GM18517 (cell line): Measurements from ENCODE around the gene ARID5B.
"Not testable (repeated sequence)": the region's sequence is repeated elsewhere in the genome, so short reads cannot be mapped to it uniquely, and the experiment has no call there.

Experiments used
- ATAC-seq: cut with Tn5 transposase; IDR thresholded peaks from one replicate; pipeline ENCODE4 v1.9.1; 2021; ENCODE audit warnings: mild to moderate bottlenecking, moderate library complexity; ENCODE audit not compliant: unreplicated experiment

Gene ARID5B

GRCh38 chr10:62027841-62028501 lies 126.5 kb downstream of the ARID5B start:
- no peak for ATAC-seq

DNA sequence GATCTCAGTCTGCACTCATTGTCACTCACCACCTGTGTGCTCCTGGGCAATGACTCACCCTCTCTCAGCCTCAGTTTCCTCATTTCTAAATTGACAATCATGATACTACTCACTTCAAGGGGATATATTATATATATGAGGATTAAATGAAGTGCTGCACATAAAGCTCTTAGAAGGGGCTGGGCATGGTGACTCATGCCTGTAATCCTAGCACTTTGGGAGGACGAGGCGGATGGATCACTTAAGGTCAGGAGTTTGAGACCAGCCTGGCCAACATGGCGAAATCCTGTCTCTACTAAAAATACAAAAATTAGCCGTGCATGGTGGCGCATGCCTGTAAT lies 127.0 kb downstream of the ARID5B start:
- not testable (repeated sequence) for ATAC-seq

- ATAC-seq: no peak
Measured at GRCh38 chr10:62029401-62029800, 127.9 kb downstream of the ARID5B start.

DNA sequence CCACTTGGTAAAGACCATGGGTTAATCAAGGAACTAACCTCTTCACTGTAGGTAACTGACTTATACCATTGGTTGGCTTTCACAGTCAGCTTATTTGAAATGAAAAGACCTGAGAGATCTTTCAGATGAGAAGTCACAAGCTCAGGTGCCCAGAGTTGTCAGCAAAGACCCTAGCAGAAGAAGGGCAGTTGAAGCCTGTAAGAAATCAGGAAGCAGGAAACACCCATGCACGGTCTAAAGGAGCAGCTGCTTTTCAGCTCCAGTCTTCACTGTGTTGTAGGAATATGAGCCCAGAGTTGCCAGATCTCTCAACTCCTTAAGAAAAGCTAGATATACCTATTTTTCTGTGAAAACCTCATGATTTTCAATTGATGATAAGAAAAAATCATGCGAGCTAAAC lies 130.0 kb downstream of the ARID5B start:
- ATAC-seq: no peak

DNA sequence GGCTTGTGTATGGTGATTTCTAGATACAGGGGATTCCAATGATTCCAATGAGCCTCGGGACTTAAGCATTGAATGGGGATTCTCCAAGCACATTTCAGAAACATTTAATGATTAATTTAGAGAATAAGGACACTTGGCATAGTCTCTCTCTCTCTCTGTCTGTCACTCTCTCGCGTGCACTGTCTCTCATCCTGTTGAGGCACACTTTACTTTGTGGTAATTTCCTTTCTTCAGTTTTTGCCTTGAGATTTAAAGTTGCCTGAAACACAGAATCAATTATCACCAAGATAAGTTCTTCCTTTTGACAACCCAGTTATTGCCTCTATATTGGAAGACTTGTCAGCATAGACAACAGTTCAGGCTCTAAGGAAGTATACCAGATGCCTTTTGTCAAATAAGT lies 131.6 kb downstream of the ARID5B start:
- ATAC-seq: no peak

DNA sequence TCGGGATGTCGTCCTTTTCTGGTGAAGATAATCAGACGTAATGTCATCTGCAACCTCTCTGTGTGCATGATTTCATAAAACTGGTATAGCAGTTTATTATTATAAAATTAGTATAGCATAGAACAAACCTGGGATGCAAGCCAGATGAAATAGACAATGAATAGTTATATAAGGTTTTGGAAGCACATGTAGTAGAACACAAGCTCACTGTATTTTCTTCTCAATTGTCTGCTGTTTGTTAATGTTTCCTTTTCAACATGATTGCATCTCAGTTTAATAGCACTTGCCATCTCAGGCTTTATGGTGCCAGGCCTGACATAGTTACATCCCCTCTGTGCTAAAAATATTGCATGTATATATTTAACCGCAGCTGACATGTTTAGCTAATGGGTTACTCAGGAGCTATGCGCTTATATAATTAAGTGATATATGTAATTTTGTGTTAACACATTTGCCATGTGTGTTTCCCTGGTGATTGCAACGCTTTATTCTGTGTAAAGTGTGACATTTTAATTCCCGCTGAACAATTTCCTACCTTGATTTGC lies 132.7 kb downstream of the ARID5B start:
- ATAC-seq: no peak

DNA sequence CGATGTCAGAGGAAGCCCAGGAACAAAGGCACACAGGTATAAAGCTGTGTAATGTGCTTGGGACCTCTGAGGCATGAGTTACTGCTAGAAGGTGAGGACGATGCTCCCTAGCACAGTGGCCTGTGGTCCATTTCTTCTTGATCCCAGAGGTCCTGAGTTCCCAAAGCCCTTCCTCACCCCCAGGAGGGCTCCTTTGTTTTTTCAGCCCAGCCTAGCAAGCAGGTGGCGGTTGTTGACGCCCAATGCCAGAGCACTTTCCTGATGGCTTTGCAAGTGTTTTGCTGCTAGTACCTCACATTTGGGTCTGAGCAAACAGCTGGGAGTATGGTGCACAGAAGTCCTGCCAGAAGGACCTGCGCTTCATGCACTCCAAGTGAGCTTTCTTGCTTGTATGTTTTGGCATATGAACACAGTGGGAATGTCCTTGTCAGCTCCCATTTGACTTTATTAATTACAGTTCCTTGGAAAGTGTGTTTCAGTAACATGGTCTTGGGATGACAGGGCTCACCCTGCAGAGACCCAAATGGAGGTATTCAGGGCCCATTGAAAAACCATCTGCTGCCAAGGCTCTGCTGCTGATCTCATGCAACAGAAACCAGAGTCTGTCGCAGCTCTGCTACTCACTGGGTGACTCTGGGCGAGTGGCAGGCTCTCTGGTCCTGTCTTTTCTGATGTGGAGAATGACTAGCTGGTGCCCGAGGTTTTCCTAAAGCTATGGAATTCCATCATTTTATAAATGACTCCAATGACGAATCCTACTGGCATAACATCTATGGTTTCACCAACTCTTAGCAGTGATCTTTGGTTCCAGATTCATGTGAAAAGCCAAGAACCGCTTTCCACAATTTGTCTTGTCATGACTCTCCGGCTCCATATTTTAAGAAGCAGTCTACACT lies 134.9 kb downstream of the ARID5B start:
- ATAC-seq: no peak

GRCh38 chr10:62037166-62037831 lies 135.8 kb downstream of the ARID5B start:
- no peak for ATAC-seq

- no peak for ATAC-seq
Measured at GRCh38 chr10:62037890-62038608, 136.6 kb downstream of the ARID5B start.

- ATAC-seq: peak; percentile 55
Measured at GRCh38 chr10:62038609-62039190, 137.2 kb downstream of the ARID5B start.

DNA sequence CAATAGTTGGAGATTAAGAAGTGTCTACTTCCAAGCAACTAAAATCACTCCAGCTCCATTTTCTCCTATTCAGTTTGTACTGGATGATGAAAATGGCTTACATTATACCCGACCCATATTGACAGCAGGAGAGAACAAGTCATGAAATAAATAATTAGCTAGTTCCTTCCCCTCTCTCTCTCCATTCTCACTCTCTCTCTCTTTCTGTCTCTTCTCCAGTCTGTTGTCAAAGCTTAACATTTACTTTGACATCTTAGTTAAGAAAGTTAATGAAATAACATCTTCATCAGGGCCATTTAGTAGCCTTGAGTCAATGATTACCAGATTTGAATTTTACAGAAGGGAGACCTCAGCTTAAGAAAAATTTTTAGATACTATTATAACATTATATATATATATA lies 138.5 kb downstream of the ARID5B start:
- no peak for ATAC-seq

DNA sequence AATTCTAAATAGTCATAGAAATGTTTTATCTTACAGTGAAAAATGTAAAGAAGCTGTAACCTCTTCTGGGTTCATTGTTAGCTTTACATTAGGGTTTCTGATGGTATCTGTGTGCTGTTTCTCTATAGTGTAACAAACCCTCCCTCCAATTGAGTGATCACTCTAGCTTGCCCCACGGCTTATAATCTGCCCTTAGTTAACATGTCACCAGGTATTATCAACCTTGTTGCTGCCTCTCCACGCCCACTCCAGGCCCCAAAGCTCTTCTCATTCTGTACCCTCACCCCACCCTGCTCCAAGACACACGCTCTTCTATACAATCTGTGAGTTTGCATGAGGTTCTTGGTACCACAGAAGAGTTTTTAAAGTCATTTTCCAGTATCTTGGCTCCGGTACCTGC lies 139.4 kb downstream of the ARID5B start:
- ATAC-seq: no peak

DNA sequence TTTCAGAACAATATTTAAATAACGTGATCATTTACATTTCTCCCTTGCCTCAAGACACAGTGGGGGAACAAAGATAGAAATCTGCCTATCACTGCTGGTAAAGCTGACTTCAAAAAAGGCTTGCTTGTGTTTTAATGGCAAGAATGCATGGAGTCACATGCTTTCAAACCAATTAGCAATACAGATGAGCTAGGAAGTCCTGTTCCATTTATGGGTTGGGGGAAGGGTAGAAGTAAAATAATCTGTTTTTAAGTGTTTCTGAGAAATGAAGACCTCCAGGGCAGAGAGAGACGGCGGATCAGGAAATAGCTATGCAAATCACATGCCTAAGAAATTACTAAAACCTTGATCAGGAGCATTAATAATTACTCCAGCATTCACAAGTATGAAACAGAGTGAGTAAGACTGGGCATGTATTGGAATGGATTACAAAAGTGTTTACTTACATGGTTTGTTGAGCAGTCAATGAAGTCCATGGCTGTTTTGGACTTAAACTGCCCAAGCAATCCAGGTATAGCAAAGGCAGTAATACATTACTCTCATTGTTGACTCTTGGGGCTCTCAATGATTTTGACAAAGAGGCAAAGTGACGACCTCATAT lies 142.0 kb downstream of the ARID5B start:
- ATAC-seq: no peak

GRCh38 chr10:62044566-62044965 lies 143.1 kb downstream of the ARID5B start:
- ATAC-seq: no peak

DNA sequence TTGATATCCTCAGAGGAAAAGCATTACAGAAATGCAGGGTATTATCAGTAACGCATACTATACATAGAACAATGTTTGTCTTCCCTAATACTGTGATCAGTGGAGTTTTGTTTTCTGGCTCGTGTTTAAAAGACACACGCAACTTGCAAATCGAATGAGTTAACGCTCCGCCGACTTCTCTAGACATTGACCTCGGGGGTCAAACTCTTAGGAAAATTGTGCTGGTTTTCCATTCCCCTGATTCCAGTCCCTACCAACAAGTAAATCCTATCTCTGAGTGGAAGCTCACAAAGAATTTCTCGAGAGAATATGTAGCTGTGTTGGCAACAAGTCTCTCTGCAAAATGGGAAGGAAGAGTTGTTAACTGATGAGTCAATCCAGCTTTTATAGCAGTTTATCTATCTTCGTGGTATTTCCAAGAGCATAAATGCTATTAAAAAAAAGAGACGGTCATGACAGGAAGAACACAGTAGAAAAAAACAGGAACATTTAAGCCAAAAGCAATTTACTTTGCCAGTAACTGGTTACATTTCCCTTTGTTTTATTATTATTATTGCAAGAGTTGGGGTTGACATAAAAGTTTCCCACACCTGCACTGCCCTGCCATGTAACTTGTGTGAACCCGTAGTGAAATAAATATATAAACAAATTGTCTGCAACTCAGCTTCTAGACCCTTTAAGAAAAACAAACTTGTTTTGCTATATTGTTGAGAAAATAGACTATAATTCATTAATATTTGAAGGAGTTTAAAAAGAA lies 144.4 kb downstream of the ARID5B start:
- no peak for ATAC-seq

DNA sequence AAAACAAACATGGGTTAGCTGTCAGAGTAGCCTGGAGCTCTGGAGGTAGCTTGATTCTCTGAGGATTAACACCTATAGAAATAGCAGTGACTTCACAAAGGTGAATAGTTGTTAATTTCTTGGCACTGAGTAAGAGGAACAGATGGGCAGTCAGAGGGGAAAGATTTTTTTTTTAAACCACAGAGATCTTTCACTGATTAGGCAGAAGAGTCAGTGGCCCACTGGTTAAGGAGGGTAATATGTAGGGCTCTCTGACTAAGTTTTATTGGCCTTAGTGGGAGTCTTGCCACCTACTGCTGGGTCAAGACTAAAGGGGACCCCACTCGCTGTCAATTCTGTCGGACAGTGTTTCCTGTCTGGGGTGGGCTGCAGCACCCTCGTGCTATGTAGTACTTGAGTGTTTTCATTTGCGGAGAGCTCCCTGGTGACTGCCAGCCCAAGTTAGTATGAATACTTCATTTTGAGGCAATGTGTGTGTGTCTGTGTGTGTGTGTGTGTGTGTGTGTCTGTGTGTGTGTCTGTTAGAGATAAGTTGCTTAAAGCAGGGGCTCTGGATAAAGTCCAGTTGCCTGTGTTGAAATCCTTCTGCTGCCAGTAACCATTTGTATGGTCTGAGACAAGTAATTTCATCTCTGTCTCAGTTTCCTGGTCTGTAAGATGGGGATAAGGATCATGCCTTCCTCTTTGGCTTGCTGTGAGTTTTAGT lies 145.2 kb downstream of the ARID5B start:
- ATAC-seq: peak; percentile 51

GRCh38 chr10:62047228-62047892 lies 145.9 kb downstream of the ARID5B start:
- ATAC-seq: no peak

- no peak for ATAC-seq
Measured at GRCh38 chr10:62047960-62048383, 146.5 kb downstream of the ARID5B start.
